A549 (cell line): ENCODE results near the gene NCKIPSD.

Experiments
- HOXB5 ChIP-seq: fragments of 250-450 bp; sonication (Bioruptor Pico); IDR thresholded peaks from 2 replicates; pipeline ENCODE4 v1.5.0; 2020; ENCODE audit warnings: mild to moderate bottlenecking, moderate library complexity
- POLR2A ChIP-seq: IDR thresholded peaks from 2 replicates; pipeline ENCODE4 v1.6.1; 2012; ENCODE audit warnings: mild to moderate bottlenecking, low read length
- POLR2AphosphoS2 ChIP-seq: conservative IDR thresholded peaks from 2 replicates; pipeline ENCODE4 v1.6.1; 2012; ENCODE audit warnings: low read length, improper control_type of control experiment, inconsistent platforms
- RFX5 ChIP-seq: fragments of 450-650 bp; IDR thresholded peaks from 2 replicates; pipeline ENCODE4 v1.7.1; 2014; ENCODE audit warnings: antibody characterized with exemption, mild to moderate bottlenecking, moderate library complexity
- SMC3 ChIP-seq: fragments of >200 bp; sonication (Bioruptor Twin); formaldehyde crosslinking; IDR thresholded peaks from 3 replicates; pipeline ENCODE4 v1.6.1; 2018; ENCODE audit warnings: inconsistent platforms
- TF ChIP-seq, protein P1 (sequence below): fragments of >200 bp; sonication (Bioruptor Twin); formaldehyde crosslinking; IDR thresholded peaks from 3 replicates; pipeline ENCODE4 v1.5.1; 2016

DNA sequence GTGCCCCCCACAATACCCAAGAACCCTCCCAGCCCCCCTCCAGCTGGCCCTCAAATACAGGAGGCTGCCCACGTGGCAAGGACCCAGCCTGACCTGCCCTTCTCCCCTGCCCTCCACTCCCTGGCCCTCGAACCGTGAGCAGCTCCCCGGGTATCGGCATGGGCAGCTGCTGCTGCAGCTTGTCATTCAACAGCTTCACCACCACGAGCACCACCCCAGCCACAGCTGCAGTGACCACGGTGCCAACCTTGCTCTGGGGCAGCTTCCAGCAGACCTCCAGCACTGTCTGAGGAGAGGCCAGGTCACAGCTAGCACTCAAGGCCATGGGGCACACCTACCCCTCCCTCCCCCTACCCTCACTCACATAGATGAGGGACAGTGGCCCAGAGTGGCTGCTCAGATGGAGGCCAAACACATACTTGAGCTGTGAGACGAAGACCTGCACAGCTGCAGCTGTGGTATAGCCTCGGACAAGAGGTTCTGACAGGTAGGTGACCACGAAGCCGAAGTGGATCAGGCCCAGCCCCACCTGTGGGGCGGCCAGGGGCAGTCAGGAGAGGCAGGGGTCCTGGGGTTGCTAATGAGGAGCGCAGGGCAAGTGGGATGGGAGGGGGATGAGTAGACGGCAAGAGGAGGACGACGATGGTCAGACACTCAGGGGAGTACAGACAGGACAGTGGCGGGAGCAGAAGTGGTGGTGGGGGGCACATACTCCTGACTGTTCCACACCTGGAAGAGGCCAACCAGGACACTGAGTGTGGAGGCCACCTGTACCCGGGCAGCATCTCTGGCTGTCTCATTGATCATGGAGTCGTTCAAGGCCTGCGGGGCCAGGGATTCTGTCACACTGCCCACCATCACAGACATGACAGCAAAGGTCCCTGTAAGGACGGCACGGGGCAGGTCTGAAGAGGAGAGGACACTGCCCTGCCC is 53.9 kb downstream of the NCKIPSD start:
- TF ChIP-seq, protein P1, sequence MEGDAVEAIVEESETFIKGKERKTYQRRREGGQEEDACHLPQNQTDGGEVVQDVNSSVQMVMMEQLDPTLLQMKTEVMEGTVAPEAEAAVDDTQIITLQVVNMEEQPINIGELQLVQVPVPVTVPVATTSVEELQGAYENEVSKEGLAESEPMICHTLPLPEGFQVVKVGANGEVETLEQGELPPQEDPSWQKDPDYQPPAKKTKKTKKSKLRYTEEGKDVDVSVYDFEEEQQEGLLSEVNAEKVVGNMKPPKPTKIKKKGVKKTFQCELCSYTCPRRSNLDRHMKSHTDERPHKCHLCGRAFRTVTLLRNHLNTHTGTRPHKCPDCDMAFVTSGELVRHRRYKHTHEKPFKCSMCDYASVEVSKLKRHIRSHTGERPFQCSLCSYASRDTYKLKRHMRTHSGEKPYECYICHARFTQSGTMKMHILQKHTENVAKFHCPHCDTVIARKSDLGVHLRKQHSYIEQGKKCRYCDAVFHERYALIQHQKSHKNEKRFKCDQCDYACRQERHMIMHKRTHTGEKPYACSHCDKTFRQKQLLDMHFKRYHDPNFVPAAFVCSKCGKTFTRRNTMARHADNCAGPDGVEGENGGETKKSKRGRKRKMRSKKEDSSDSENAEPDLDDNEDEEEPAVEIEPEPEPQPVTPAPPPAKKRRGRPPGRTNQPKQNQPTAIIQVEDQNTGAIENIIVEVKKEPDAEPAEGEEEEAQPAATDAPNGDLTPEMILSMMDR: no peak
- TF ChIP-seq SMC3: no peak
- no peak for TF ChIP-seq POLR2A
- TF ChIP-seq POLR2AphosphoS2: no peak
- no peak for TF ChIP-seq RFX5
- no peak for TF ChIP-seq HOXB5 (CRISPR knock-in tag)
